ENCODE data around the gene PISD.

GRCh38 chr22:31652088-31652487 lies 9.9 kb downstream of the PISD start:
- TF ChIP-seq CTCF (IDR thresholded peaks at IDR 0.05 in 4 of 5, conservative IDR thresholded peaks at IDR 0.05 in 1 of 5), result no peak
- no peak for TF ChIP-seq POLR2A (IDR thresholded peaks at IDR 0.05)
